Measurements from ENCODE around the gene ANKS1A.

ANKS1A gene

GRCh38 chr6:34920097-34920496, 31.0 kb downstream of the ANKS1A start:
- no peak for TF ChIP-seq CTCF (IDR thresholded peaks at IDR 0.05; ENCODE audit: insufficient read depth, low read depth, low read length, missing control alignments)

GRCh38 chr6:34922177-34922663, 33.2 kb downstream of the ANKS1A start:
- no peak for TF ChIP-seq CTCF (IDR thresholded peaks at IDR 0.05; ENCODE audit: insufficient read depth, low read depth, low read length, missing control alignments)
- peak; percentile 84 for DNase-seq (ENCODE audit: low read depth)
- H3K4me3 ChIP-seq (ENCODE audit: low read length): no peak overlapping the region

More at GRCh38 chr6:34920097-34920496, 31.0 kb downstream of the ANKS1A start:
- no peak for DNase-seq (ENCODE audit: low read depth)
- no peak overlapping the region for H3K4me3 ChIP-seq (ENCODE audit: low read length)

GRCh38 chr6:34924831-34925625, 36.0 kb downstream of the ANKS1A start:
- DNase-seq (ENCODE audit: low read depth): no peak
- no peak overlapping the region for H3K4me3 ChIP-seq (ENCODE audit: low read length)
- no peak for TF ChIP-seq CTCF (IDR thresholded peaks at IDR 0.05; ENCODE audit: insufficient read depth, low read depth, low read length, missing control alignments)

GRCh38 chr6:34926655-34927054, 37.6 kb downstream of the ANKS1A start:
- TF ChIP-seq CTCF (IDR thresholded peaks at IDR 0.05; ENCODE audit: insufficient read depth, low read depth, low read length, missing control alignments): no peak
- H3K4me3 ChIP-seq (ENCODE audit: low read length): no peak overlapping the region
- peak; percentile 80 for DNase-seq (ENCODE audit: low read depth)

- no peak for TF ChIP-seq CTCF (IDR thresholded peaks at IDR 0.05; ENCODE audit: insufficient read depth, low read depth, low read length, missing control alignments)
- no peak for DNase-seq (ENCODE audit: low read depth)
- H3K4me3 ChIP-seq (ENCODE audit: low read length): no peak overlapping the region
These were observed 39.2 kb downstream of the ANKS1A start for GRCh38 chr6:34928220-34928619.

- TF ChIP-seq CTCF (IDR thresholded peaks at IDR 0.05; ENCODE audit: insufficient read depth, low read depth, low read length, missing control alignments): no peak
- DNase-seq (ENCODE audit: low read depth): no peak
- H3K4me3 ChIP-seq (ENCODE audit: low read length): no peak overlapping the region
These were observed 39.6 kb downstream of the ANKS1A start for GRCh38 chr6:34928695-34929094.
